GM12878 (cell line): ENCODE measurements around the gene CEBPE. TPM values are rescaled to one million over a fixed set of nuclear protein-coding genes. Genes with fewer than 3 reads are reported as not detected.

Experiments used
- ATAC-seq: fragments of 200-7000 bp; cut with Tn5 transposase; 3 replicates; pipeline ENCODE4 v1.9.1; 2020; ENCODE audit warnings: mild to moderate bottlenecking, moderate library complexity
- BruUV-seq: library from RNA; stranded (reverse); fragments of 400-500 nt; replicated peaks from 2 replicates; lab custom pipeline; 2021; lab: Mats Ljungman, UMichigan
- CTCF ChIA-PET: fragments of 300-600 bp; sonication (Branson Sonifier 250); formaldehyde crosslinking; extraction: SDS; loops from one replicate; lab custom pipeline; 2021; ENCODE audit warnings: inconsistent platforms; lab: Yijun Ruan, JAX
- POLR2A ChIA-PET: fragments of 350-600 bp; formaldehyde crosslinking; extraction: SDS; loops from one replicate; lab custom pipeline; 2021; ENCODE audit warnings: inconsistent platforms; lab: Charles Lee
- RAD21 ChIA-PET: fragments of 300-600 bp; sonication (Branson Sonifier 250); formaldehyde crosslinking; loops from one replicate; lab custom pipeline; 2023; ENCODE audit warnings: antibody characterized with exemption; ENCODE audit not compliant: unreplicated experiment; lab: Charles Lee
- SMC1A ChIA-PET: fragments of 300-600 bp; sonication (Branson Sonifier 250); formaldehyde crosslinking; loops from one replicate; lab custom pipeline; 2023; ENCODE audit not compliant: unreplicated experiment, uncharacterized antibody; lab: Charles Lee
- DNase-seq: peaks from one replicate; pipeline ENCODE4 v3.0.0-alpha.2; 2011; ENCODE audit warnings: low read depth, low spot score
- FAIRE-seq: peaks from 3 replicates; lab custom pipeline; 2011; peaks lifted over from hg19 to GRCh38; lab: Jason Lieb, UNC
- H2AFZ ChIP-seq: 2 replicates; pipeline ENCODE4 v1.6.0; 2011; ENCODE audit warnings: low read depth, low read length, control low read depth; ENCODE audit not compliant: control insufficient read depth
- H3K27ac ChIP-seq: 2 replicates; pipeline ENCODE4 v1.5.1; 2011; ENCODE audit warnings: control low read depth; ENCODE audit not compliant: control insufficient read depth, insufficient read depth
- H3K27me3 ChIP-seq, 2 experiments: replicated peaks in 1 of 2; 2 replicates each; pipeline versions ENCODE4 v1.6.0 to v1.6.1; 2011; ENCODE audit warnings: low read length in 1 of 2; ENCODE audit not compliant: control insufficient read depth in 2 of 2, insufficient read depth in 2 of 2
- H3K36me3 ChIP-seq, 2 experiments: 2 replicates each; pipeline ENCODE4 v1.5.1; 2011; ENCODE audit warnings: low read length in 1 of 2; ENCODE audit not compliant: control insufficient read depth in 2 of 2, insufficient read depth in 2 of 2
- H3K4me1 ChIP-seq: 2 replicates; pipeline ENCODE4 v1.6.1; 2011; ENCODE audit warnings: mild to moderate bottlenecking, low read length, moderate library complexity, mixed read lengths; ENCODE audit not compliant: control insufficient read depth, insufficient read depth
- H3K4me2 ChIP-seq: 2 replicates; pipeline ENCODE4 v1.6.0; 2011; ENCODE audit warnings: control low read depth; ENCODE audit not compliant: control insufficient read depth, insufficient read depth
- H3K4me3 ChIP-seq: fragments of 200-600 bp; sonication (generic); 2 replicates; pipeline ENCODE4 v1.5.1; 2016
- H3K79me2 ChIP-seq: 2 replicates; pipeline ENCODE4 v1.6.0; 2011; ENCODE audit warnings: low read length; ENCODE audit not compliant: control insufficient read depth, insufficient read depth
- H3K9ac ChIP-seq: 2 replicates; pipeline ENCODE4 v1.8.0; 2011; ENCODE audit warnings: low read length, control low read depth, mixed read lengths; ENCODE audit not compliant: control insufficient read depth, insufficient read depth
- H3K9me3 ChIP-seq: replicated peaks from 3 replicates; pipeline ENCODE4 v1.5.1; 2011; ENCODE audit warnings: mild to moderate bottlenecking, low read length; ENCODE audit not compliant: control insufficient read depth, insufficient read depth
- H4K20me1 ChIP-seq: 2 replicates; pipeline ENCODE4 v1.6.0; 2011; ENCODE audit not compliant: control insufficient read depth, insufficient read depth
- ASH2L ChIP-seq: fragments of 300-600, 200-600 bp; sonication (generic); IDR thresholded peaks from 2 replicates; pipeline ENCODE4 v1.6.1; 2017; ENCODE audit warnings: low read depth, mild to moderate bottlenecking, borderline replicate concordance
- ATF3 ChIP-seq: IDR thresholded peaks from 2 replicates; pipeline ENCODE4 v1.6.1; 2011; ENCODE audit warnings: low read depth, mild to moderate bottlenecking, low read length, moderate library complexity, borderline replicate concordance; ENCODE audit errors: extremely low read depth
- BCL11A ChIP-seq: IDR thresholded peaks from 2 replicates; pipeline ENCODE4 v1.6.1; 2011; ENCODE audit warnings: low read depth, low read length
- CBX3 ChIP-seq: fragments of 200-600 bp; sonication (generic); IDR thresholded peaks from 2 replicates; pipeline ENCODE4 v1.6.1; 2016; ENCODE audit warnings: low read depth, borderline replicate concordance
- CTCF ChIP-seq, 3 experiments: IDR thresholded peaks in 2 of 3; conservative IDR thresholded peaks in 1 of 3; 2 replicates each; pipeline ENCODE4 v1.5.1; 2011; ENCODE audit warnings: low read depth in 3 of 3, low read length in 3 of 3, mild to moderate bottlenecking in 3 of 3, control low read depth in 2 of 3, moderate library complexity in 2 of 3, inconsistent platforms in 1 of 3, mixed read lengths in 1 of 3; ENCODE audit not compliant: control insufficient read depth in 2 of 3, insufficient read depth in 1 of 3; ENCODE audit errors: extremely low read depth in 1 of 3
- ELK1 ChIP-seq: IDR thresholded peaks from 2 replicates; pipeline ENCODE4 v1.6.1; 2012; ENCODE audit warnings: low read depth, low read length, improper control_type of control experiment
- ESRRA ChIP-seq: IDR thresholded peaks from 2 replicates; pipeline ENCODE4 v1.6.1; 2012; ENCODE audit warnings: mild to moderate bottlenecking, low read length, improper control_type of control experiment
- GABPA ChIP-seq: IDR thresholded peaks from 2 replicates; pipeline ENCODE4 v1.6.1; 2014; ENCODE audit warnings: antibody characterized with exemption, low read depth, mild to moderate bottlenecking, inconsistent platforms
- IKZF2 ChIP-seq, 2 experiments: fragments of 450-650 bp; IDR thresholded peaks; 2 replicates each; pipeline ENCODE4 v1.6.1; 2017; ENCODE audit warnings: mild to moderate bottlenecking in 2 of 2, moderate library complexity in 2 of 2
- IRF4 ChIP-seq: IDR thresholded peaks from 2 replicates; pipeline ENCODE4 v1.6.1; 2011; ENCODE audit warnings: low read depth, low read length
- IRF5 ChIP-seq: fragments of 450-650 bp; IDR thresholded peaks from 2 replicates; pipeline ENCODE4 v1.6.1; 2017; ENCODE audit warnings: borderline replicate concordance
- MEF2B ChIP-seq: fragments of 450-650 bp; IDR thresholded peaks from 2 replicates; pipeline ENCODE4 v1.6.1; 2018; ENCODE audit warnings: mild to moderate bottlenecking, moderate library complexity; ENCODE audit not compliant: partially characterized antibody, poor library complexity, severe bottlenecking
- NFYA ChIP-seq: IDR thresholded peaks from 2 replicates; pipeline ENCODE4 v1.6.1; 2011; ENCODE audit warnings: low read depth, mild to moderate bottlenecking, low read length, improper control_type of control experiment, borderline replicate concordance
- NFYB ChIP-seq: IDR thresholded peaks from 2 replicates; pipeline ENCODE4 v1.6.1; 2011; ENCODE audit warnings: low read depth, mild to moderate bottlenecking, low read length, improper control_type of control experiment, moderate library complexity; ENCODE audit not compliant: insufficient read depth
- PAX8 ChIP-seq: fragments of 450-650 bp; IDR thresholded peaks from 2 replicates; pipeline ENCODE4 v1.6.1; 2017; ENCODE audit warnings: mild to moderate bottlenecking, moderate library complexity
- PML ChIP-seq: IDR thresholded peaks from 2 replicates; pipeline ENCODE4 v1.6.1; 2012; ENCODE audit warnings: low read length, inconsistent platforms
- WRNIP1 ChIP-seq: IDR thresholded peaks from 2 replicates; pipeline ENCODE4 v1.6.1; 2011; ENCODE audit warnings: low read depth, low read length, improper control_type of control experiment, borderline replicate concordance
- WGBS: methylation state at CpG from one replicate; pipeline ENCODE4 v1.1.6; 2016; ENCODE audit warnings: low lambda C conversion rate; ENCODE audit not compliant: insufficient replicate concordance, insufficient coverage; ENCODE audit errors: missing lambda C conversion rate; 5-methylcytosine and 5-hydroxymethylcytosine counted together
- in situ Hi-C: fragments of 300-500 bp; cut with MboI; formaldehyde crosslinking; loops from 9 replicates; pipeline ENCODE4 v1.14.3; 2018; ENCODE audit warnings: mixed read lengths
- intact Hi-C: fragments of 100-400 bp; cut with micrococcal nuclease; formaldehyde crosslinking; loops from one replicate; pipeline ENCODE4 v1.14.2; 2022; ENCODE audit not compliant: unreplicated experiment
- polyA plus RNA-seq, 11 experiments: library from polyadenylated mRNA; depleted of rRNA in 4 of 11; unstranded in 6 of 11; stranded (reverse) in 5 of 11; fragments of >200 nt; fragmentation: Nextera tagmentation in 4 of 11; fragmentation: Illumina TruSeq in 1 of 11; extraction: Ambion mirVana in 4 of 11; extraction: Trizol in 1 of 11; gene quantifications; 1 replicate in 1 of 11; 2 replicates in 10 of 11; pipeline versions ENCODE4 v1.2.1 to v1.2.3, GENCODE V29; 2011 to 2016; ENCODE audit warnings: inconsistent platforms in 2 of 11, missing spikeins in 2 of 11, low read depth in 1 of 11
- total RNA-seq, 4 experiments: library from RNA; depleted of rRNA in 3 of 4; stranded (reverse); fragments of >200 nt in 3 of 4; fragmentation: Illumina TruSeq in 1 of 4; extraction: Trizol in 1 of 4; gene quantifications; 2 replicates each; pipeline versions ENCODE4 v1.2.1 to v1.2.3, GENCODE V29; 2013 to 2021

CEBPE gene
- total and polyA plus RNA-seq, 10 of the 15 experiments (the other 5 are each of a cell fraction or from before 2014, with no cell fraction given) = 0.09 to 0.45 (median 0.24) TPM; not detected in 7

GRCh38 chr14:23090254-23090636, 28.8 kb downstream of the CEBPE start:
- no TSS peak for BruUV-seq
- no peak overlapping the region for H3K4me3 ChIP-seq
- H3K9ac ChIP-seq = no peak overlapping the region
- no peaks in the 10 kb centered on the region for H3K9me3 ChIP-seq
- intact Hi-C loops (no loop called here), in situ Hi-C loops (no loop called here)
- ChIA-PET RAD21 (no interaction called here), POLR2A (interaction anchor here (1.0 to 1.7 kb wide), 2 partner anchors 84 to 516 kb away, joined by 3 to 6 read pairs; no protein-coding TSS in a partner anchor), CTCF (interaction anchor here (0.6 to 5.3 kb wide), 8 partner anchors 13 to 31 kb away, joined by 3 to 60 read pairs (median 11); no protein-coding TSS in a partner anchor), SMC1A (interaction anchor here (0.6 to 2.3 kb wide), 6 partner anchors 9 to 65 kb away, joined by 3 to 11 read pairs (median 3); no protein-coding TSS in a partner anchor)
- 100% methylated on average over 4 of the region's 4 CpGs for WGBS
- FAIRE-seq (no peak), ATAC-seq (no peak), DNase-seq (no peak)
- H3K27ac ChIP-seq = no peak overlapping the region
- no peak overlapping the region for H3K4me2 ChIP-seq
- peaks cover 33% of the 10 kb centered on the region for H3K79me2 ChIP-seq
- no peak for TF ChIP-seq CTCF (IDR thresholded peaks at IDR 0.05 in 2 of 3, conservative IDR thresholded peaks at IDR 0.05 in 1 of 3; ENCODE audit: control insufficient read depth in 2 of 3, extremely low read depth in 1 of 3, insufficient read depth in 1 of 3, low read depth in 3 of 3, low read length in 3 of 3)
- no peak for TF ChIP-seq WRNIP1
- TF ChIP-seq ELK1 = no peak
- no peak for TF ChIP-seq CBX3
- no peak for TF ChIP-seq GABPA
- no peak for TF ChIP-seq PML
- no peak for TF ChIP-seq NFYA
- no peak for TF ChIP-seq BCL11A
- no peak for TF ChIP-seq ESRRA
- no peak for TF ChIP-seq MEF2B
- TF ChIP-seq IRF5 = no peak
- TF ChIP-seq ATF3 = no peak
- no peak for TF ChIP-seq NFYB
- TF ChIP-seq IRF4 = no peak
- no peak for TF ChIP-seq IKZF2 (IDR thresholded peaks at IDR 0.05)
- TF ChIP-seq PAX8 = no peak
- no peak for TF ChIP-seq ASH2L
- peaks cover 4 to 33% of the 10 kb centered on the region in 2 experiments for H3K36me3 ChIP-seq
- no peaks in the 10 kb centered on the region; the same call in 1 of the 2 replicates for H3K4me1 ChIP-seq
- H4K20me1 ChIP-seq = 0 out of 2 replicates have a peak, but pooled peaks cover 7% of the 10 kb centered on the region
- H2AFZ ChIP-seq = no peak overlapping the region
- no peaks in the 10 kb centered on the region for H3K27me3 ChIP-seq
